SK-N-SH (cell line): ENCODE data around the gene MRPL1. TPM values are rescaled to one million over a fixed set of nuclear protein-coding genes. Genes with fewer than 3 reads are reported as not detected.

ENCODE experiments used
- CTCF ChIA-PET: fragments of 300-600, 350-600 bp; formaldehyde crosslinking; extraction: SDS; loops from one replicate; lab custom pipeline; 2021; lab: Yijun Ruan, JAX
- POLR2A ChIA-PET: fragments of 350-600 bp; sonication (Branson Sonifier 250); formaldehyde crosslinking; extraction: SDS; loops from one replicate; lab custom pipeline; 2020; ENCODE audit warnings: antibody characterized with exemption, inconsistent platforms; lab: Yijun Ruan, JAX
- DNase-seq: peaks from one replicate; pipeline ENCODE4 v3.0.0; 2012
- H2AFZ ChIP-seq: fragments of 200-600 bp; sonication (generic); 2 replicates; pipeline ENCODE4 v1.8.1; 2016; ENCODE audit warnings: antibody characterized with exemption, mild to moderate bottlenecking, low read depth
- H3F3A ChIP-seq: fragments of 200-600 bp; sonication (generic); replicated peaks from 2 replicates; pipeline ENCODE3; 2016; ENCODE audit warnings: antibody characterized with exemption, mild to moderate bottlenecking; ENCODE audit not compliant: insufficient read depth
- H3K27ac ChIP-seq, 2 experiments: fragments of 200-500 bp in 1 of 2; fragments of 200-600 bp in 1 of 2; sonication (Bioruptor generic) in 1 of 2; sonication (generic), shearing (Covaris generic) in 1 of 2; 2 replicates each; pipeline versions ENCODE4 v1.5.1 to v1.6.1; 2014 to 2016; ENCODE audit warnings: low read depth in 2 of 2, inconsistent platforms in 1 of 2, low read length in 1 of 2, mild to moderate bottlenecking in 1 of 2, mixed read lengths in 1 of 2
- H3K27me3 ChIP-seq: fragments of 200-600 bp; sonication (generic), shearing (Covaris generic); 2 replicates; pipeline ENCODE4 v1.6.1; 2016; ENCODE audit warnings: mixed run types; ENCODE audit not compliant: insufficient read depth
- H3K36me3 ChIP-seq, 2 experiments: fragments of 200-500 bp in 1 of 2; fragments of 200-600 bp in 1 of 2; sonication (Bioruptor generic) in 1 of 2; sonication (generic) in 1 of 2; replicated peaks in 1 of 2; 2 replicates each; pipeline versions ENCODE3 to v1.5.1; 2014 to 2016; ENCODE audit warnings: low read length in 1 of 2, mild to moderate bottlenecking in 1 of 2; ENCODE audit not compliant: insufficient read depth in 2 of 2, control insufficient read depth in 1 of 2
- H3K4me1 ChIP-seq, 2 experiments: fragments of 200-500 bp in 1 of 2; fragments of 200-600 bp in 1 of 2; sonication (Bioruptor generic) in 1 of 2; sonication (generic), shearing (Covaris generic) in 1 of 2; 2 replicates each; pipeline versions ENCODE4 v1.5.1 to v1.6.1; 2014 to 2016; ENCODE audit warnings: low read depth in 1 of 2, low read length in 1 of 2, mixed run types in 1 of 2; ENCODE audit not compliant: insufficient read depth in 2 of 2, control insufficient read depth in 1 of 2
- H3K4me2 ChIP-seq: fragments of 200-600 bp; sonication (generic), shearing (Covaris generic); 2 replicates; pipeline ENCODE4 v1.6.1; 2017; ENCODE audit warnings: mixed run types
- H3K4me3 ChIP-seq, 2 experiments: fragments of 200-500 bp in 1 of 2; fragments of 200-600 bp in 1 of 2; sonication (Bioruptor generic) in 1 of 2; sonication (generic), shearing (Covaris generic) in 1 of 2; 2 replicates each; pipeline versions ENCODE4 v1.5.1 to v1.8.1; 2014 to 2016; ENCODE audit warnings: low read depth in 2 of 2, inconsistent platforms in 1 of 2, low read length in 1 of 2, mild to moderate bottlenecking in 1 of 2, mixed read lengths in 1 of 2, moderate library complexity in 1 of 2
- H3K79me2 ChIP-seq: fragments of 200-600 bp; sonication (generic); 2 replicates; pipeline ENCODE4 v1.8.1; 2017; ENCODE audit warnings: mild to moderate bottlenecking; ENCODE audit not compliant: insufficient read depth
- H3K9ac ChIP-seq: fragments of 200-600 bp; sonication (generic); 2 replicates; pipeline ENCODE4 v1.6.1; 2017; ENCODE audit warnings: mixed run types
- H3K9me2 ChIP-seq: fragments of 200-600 bp; sonication (generic); 2 replicates; pipeline ENCODE4 v1.6.1; 2017; ENCODE audit warnings: mixed run types
- H3K9me3 ChIP-seq: fragments of 200-600 bp; sonication (generic); 2 replicates; pipeline ENCODE4 v1.6.1; 2017; ENCODE audit warnings: mixed run types, mild to moderate bottlenecking, moderate library complexity
- H4K20me1 ChIP-seq: fragments of 200-600 bp; sonication (generic); 2 replicates; pipeline ENCODE4 v1.6.1; 2017; ENCODE audit warnings: mild to moderate bottlenecking, mixed run types; ENCODE audit not compliant: insufficient read depth
- EP300 ChIP-seq, 2 experiments: IDR thresholded peaks; 2 replicates each; pipeline versions ENCODE4 v1.4.0 to v1.6.1; 2012; ENCODE audit warnings: borderline replicate concordance in 1 of 2, low read depth in 1 of 2, low read length in 1 of 2
- FOXJ3 ChIP-seq: sonication (generic); formaldehyde crosslinking; IDR thresholded peaks from 2 replicates; pipeline ENCODE4 v1.5.1; 2020; ENCODE audit warnings: mild to moderate bottlenecking, missing genetic modification reagents
- FOXM1 ChIP-seq: IDR thresholded peaks from 2 replicates; pipeline ENCODE4 v1.4.0; 2012; ENCODE audit warnings: low read depth, mild to moderate bottlenecking
- GABPA ChIP-seq: IDR thresholded peaks from 2 replicates; pipeline ENCODE4 v1.4.0; 2012; ENCODE audit warnings: low read depth, mild to moderate bottlenecking
- MEF2A ChIP-seq: IDR thresholded peaks from 2 replicates; pipeline ENCODE4 v1.4.0; 2012; ENCODE audit warnings: low read depth, borderline replicate concordance
- NFIC ChIP-seq: IDR thresholded peaks from 2 replicates; pipeline ENCODE4 v1.4.0; 2012; ENCODE audit warnings: borderline replicate concordance
- POLR2AphosphoS5 ChIP-seq: IDR thresholded peaks from 2 replicates; pipeline ENCODE4 v1.6.1; 2012; ENCODE audit warnings: low read depth, low read length
- REST ChIP-seq: IDR thresholded peaks from 2 replicates; pipeline ENCODE4 v1.6.1; 2012; ENCODE audit warnings: mild to moderate bottlenecking, low read depth, low read length, moderate library complexity
- SIN3A ChIP-seq: IDR thresholded peaks from 2 replicates; pipeline ENCODE4 v1.6.1; 2012; ENCODE audit warnings: low read depth, mild to moderate bottlenecking, low read length, moderate library complexity, borderline replicate concordance
- TEAD4 ChIP-seq: IDR thresholded peaks from 2 replicates; pipeline ENCODE4 v1.4.0; 2012; ENCODE audit warnings: mild to moderate bottlenecking, borderline replicate concordance; ENCODE audit not compliant: insufficient read depth
- USF1 ChIP-seq: IDR thresholded peaks from 2 replicates; pipeline ENCODE4 v1.4.0; 2012; ENCODE audit warnings: low read depth, borderline replicate concordance
- YY1 ChIP-seq: IDR thresholded peaks from 2 replicates; pipeline ENCODE4 v1.4.0; 2012; ENCODE audit warnings: low read depth, mild to moderate bottlenecking
- whole genome bisulfite sequencing: methylation state at CpG from one replicate; pipeline ENCODE4 v1.1.6; 2017; ENCODE audit warnings: low lambda C conversion rate; 5-methylcytosine and 5-hydroxymethylcytosine counted together
- polyA plus RNA-seq, 3 experiments: library from polyadenylated mRNA; depleted of rRNA; stranded (reverse); fragments of >200 nt; gene quantifications; 2 replicates each; pipeline ENCODE4 v1.2.3, GENCODE V29; 2012
- TF ChIP-seq, protein P1 (sequence below): fragments of 150-350 bp; IDR thresholded peaks from 2 replicates; pipeline ENCODE4 v1.6.1; 2016; ENCODE audit warnings: mild to moderate bottlenecking, low read depth, low read length
- TF ChIP-seq, protein P2 (sequence below): IDR thresholded peaks from 2 replicates; pipeline ENCODE4 v1.4.0; 2012; ENCODE audit warnings: low read depth, borderline replicate concordance
- TF ChIP-seq, protein P3 (sequence below): fragments of 150-350 bp; IDR thresholded peaks from 2 replicates; pipeline ENCODE4 v1.6.1; 2017; ENCODE audit warnings: antibody characterized with exemption, low read length, low read depth, borderline replicate concordance

The MRPL1 gene
- polyA plus RNA-seq, 1 of the 3 experiments (the other 2 are of a cell fraction), result 11.0 TPM

DNA sequence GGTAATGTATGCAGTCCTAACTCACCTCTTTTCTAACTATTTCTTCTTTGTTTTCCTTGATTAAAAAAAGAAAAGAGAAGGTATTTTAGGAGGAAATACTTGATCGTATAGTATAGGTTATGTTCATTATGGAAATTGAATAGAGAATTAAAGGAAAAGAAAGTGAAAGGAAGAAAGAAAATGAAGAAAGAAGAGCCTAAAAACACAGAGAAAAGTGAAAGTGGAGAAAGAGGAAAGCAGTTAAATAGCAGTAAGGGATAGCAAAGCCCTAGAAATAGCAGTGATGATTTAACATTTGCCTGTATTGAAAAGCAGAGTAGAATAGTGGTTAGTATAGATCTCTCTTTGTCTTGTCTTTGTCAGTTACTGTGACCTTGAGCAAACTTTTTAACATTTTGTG lies 37.0 kb downstream of the MRPL1 start:
- WGBS, result 95% methylated on average over 1 of the region's 1 CpG
- peaks cover 6% of the 10 kb centered on the region for H3F3A ChIP-seq
- ChIA-PET POLR2A (no interaction called here), CTCF (no interaction called here)
- H3K36me3 ChIP-seq, result peaks cover 38 to 60% of the 10 kb centered on the region in 2 experiments
- H3K9ac ChIP-seq, result no peak overlapping the region
- H3K27ac ChIP-seq, result no peak overlapping the region
- DNase-seq, result no peak
- peaks cover 0 to 2% of the 10 kb centered on the region in 2 experiments; a peak in 1 of 4 replicates for H3K4me1 ChIP-seq
- H3K9me2 ChIP-seq, result no peaks in the 10 kb centered on the region
- no peaks in the 10 kb centered on the region for H3K9me3 ChIP-seq
- no peak overlapping the region for H2AFZ ChIP-seq
- no peaks in the 10 kb centered on the region for H4K20me1 ChIP-seq
- H3K4me2 ChIP-seq, result no peak overlapping the region
- no peaks in the 10 kb centered on the region for H3K27me3 ChIP-seq
- no peak for TF ChIP-seq POLR2AphosphoS5
- no peak for TF ChIP-seq REST
- no peak for TF ChIP-seq FOXM1
- TF ChIP-seq, protein P1, sequence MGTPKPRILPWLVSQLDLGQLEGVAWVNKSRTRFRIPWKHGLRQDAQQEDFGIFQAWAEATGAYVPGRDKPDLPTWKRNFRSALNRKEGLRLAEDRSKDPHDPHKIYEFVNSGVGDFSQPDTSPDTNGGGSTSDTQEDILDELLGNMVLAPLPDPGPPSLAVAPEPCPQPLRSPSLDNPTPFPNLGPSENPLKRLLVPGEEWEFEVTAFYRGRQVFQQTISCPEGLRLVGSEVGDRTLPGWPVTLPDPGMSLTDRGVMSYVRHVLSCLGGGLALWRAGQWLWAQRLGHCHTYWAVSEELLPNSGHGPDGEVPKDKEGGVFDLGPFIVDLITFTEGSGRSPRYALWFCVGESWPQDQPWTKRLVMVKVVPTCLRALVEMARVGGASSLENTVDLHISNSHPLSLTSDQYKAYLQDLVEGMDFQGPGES, result no peak
- no peak for TF ChIP-seq EP300 (IDR thresholded peaks at IDR 0.05; ENCODE audit: borderline replicate concordance in 1 of 2, low read depth in 1 of 2, low read length in 1 of 2)
- TF ChIP-seq USF1, result no peak
- no peak for TF ChIP-seq NFIC
- TF ChIP-seq YY1, result no peak
- TF ChIP-seq, protein P2, sequence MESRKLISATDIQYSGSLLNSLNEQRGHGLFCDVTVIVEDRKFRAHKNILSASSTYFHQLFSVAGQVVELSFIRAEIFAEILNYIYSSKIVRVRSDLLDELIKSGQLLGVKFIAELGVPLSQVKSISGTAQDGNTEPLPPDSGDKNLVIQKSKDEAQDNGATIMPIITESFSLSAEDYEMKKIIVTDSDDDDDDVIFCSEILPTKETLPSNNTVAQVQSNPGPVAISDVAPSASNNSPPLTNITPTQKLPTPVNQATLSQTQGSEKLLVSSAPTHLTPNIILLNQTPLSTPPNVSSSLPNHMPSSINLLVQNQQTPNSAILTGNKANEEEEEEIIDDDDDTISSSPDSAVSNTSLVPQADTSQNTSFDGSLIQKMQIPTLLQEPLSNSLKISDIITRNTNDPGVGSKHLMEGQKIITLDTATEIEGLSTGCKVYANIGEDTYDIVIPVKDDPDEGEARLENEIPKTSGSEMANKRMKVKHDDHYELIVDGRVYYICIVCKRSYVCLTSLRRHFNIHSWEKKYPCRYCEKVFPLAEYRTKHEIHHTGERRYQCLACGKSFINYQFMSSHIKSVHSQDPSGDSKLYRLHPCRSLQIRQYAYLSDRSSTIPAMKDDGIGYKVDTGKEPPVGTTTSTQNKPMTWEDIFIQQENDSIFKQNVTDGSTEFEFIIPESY, result no peak
- no peak for TF ChIP-seq MEF2A
- no peak for TF ChIP-seq TEAD4
- TF ChIP-seq GABPA, result no peak
- TF ChIP-seq FOXJ3, result no peak
- TF ChIP-seq SIN3A, result no peak
- TF ChIP-seq, protein P3, sequence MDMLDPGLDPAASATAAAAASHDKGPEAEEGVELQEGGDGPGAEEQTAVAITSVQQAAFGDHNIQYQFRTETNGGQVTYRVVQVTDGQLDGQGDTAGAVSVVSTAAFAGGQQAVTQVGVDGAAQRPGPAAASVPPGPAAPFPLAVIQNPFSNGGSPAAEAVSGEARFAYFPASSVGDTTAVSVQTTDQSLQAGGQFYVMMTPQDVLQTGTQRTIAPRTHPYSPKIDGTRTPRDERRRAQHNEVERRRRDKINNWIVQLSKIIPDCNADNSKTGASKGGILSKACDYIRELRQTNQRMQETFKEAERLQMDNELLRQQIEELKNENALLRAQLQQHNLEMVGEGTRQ, result no peak
- no peaks in the 10 kb centered on the region for H3K79me2 ChIP-seq
- no peak overlapping the region for H3K4me3 ChIP-seq
